Lung (tissue), 12 donors: ENCODE results near the gene SH3RF2. TPM values are rescaled to one million over a fixed set of nuclear protein-coding genes. Genes with fewer than 3 reads are reported as not detected.

ENCODE experiments used
- ATAC-seq: fragments of 200-7000 bp; cut with Tn5 transposase; one replicate; pipeline ENCODE4 v1.9.1; 2020; ENCODE audit warnings: moderate number of reproducible peaks; ENCODE audit not compliant: insufficient read depth, low FRiP score
- DNase-seq, 3 donors: peaks; one replicate each; pipeline ENCODE4 v3.0.0-alpha.2; 2013 to 2017
- H3K27ac ChIP-seq, 2 donors: one replicate each; pipeline ENCODE4 v1.5.1; 2013; ENCODE audit warnings: mild to moderate bottlenecking in 2 of 2, moderate library complexity in 2 of 2, control low read depth in 1 of 2, inconsistent platforms in 1 of 2, low read depth in 1 of 2, low read length in 1 of 2
- H3K27me3 ChIP-seq, 3 donors: one replicate each; pipeline ENCODE4 v1.5.1; 2013; ENCODE audit warnings: low read length in 2 of 3; ENCODE audit not compliant: control insufficient read depth in 3 of 3, insufficient read depth in 3 of 3
- H3K36me3 ChIP-seq, 4 donors: one replicate each; pipeline ENCODE4 v1.5.1; 2013; ENCODE audit warnings: low read length in 4 of 4, mild to moderate bottlenecking in 1 of 4, moderate library complexity in 1 of 4; ENCODE audit not compliant: control insufficient read depth in 4 of 4, insufficient read depth in 4 of 4
- H3K4me1 ChIP-seq, 5 donors: one replicate each; pipeline ENCODE4 v1.5.1; 2013; ENCODE audit warnings: low read length in 5 of 5, mild to moderate bottlenecking in 2 of 5, moderate library complexity in 1 of 5; ENCODE audit not compliant: control insufficient read depth in 5 of 5, insufficient read depth in 5 of 5
- H3K4me3 ChIP-seq: one replicate; pipeline ENCODE4 v1.5.1; 2013; ENCODE audit warnings: mild to moderate bottlenecking, control low read depth, moderate library complexity
- H3K9ac ChIP-seq, 2 donors: one replicate each; pipeline ENCODE4 v1.5.1; 2013; ENCODE audit warnings: low read length in 2 of 2, control low read depth in 1 of 2; ENCODE audit not compliant: insufficient read depth in 1 of 2
- H3K9me3 ChIP-seq, 4 donors: one replicate each; pipeline ENCODE4 v1.5.1; 2013; ENCODE audit warnings: low read length in 3 of 4, mild to moderate bottlenecking in 1 of 4, moderate library complexity in 1 of 4; ENCODE audit not compliant: control insufficient read depth in 4 of 4, insufficient read depth in 3 of 4
- CTCF ChIP-seq: IDR thresholded peaks from 2 replicates; pipeline ENCODE4 v1.5.1; 2012; ENCODE audit warnings: mild to moderate bottlenecking; ENCODE audit errors: control extremely low read depth, extremely low read depth
- WGBS, 2 donors: extraction: QIAGEN DNeasy Blood & Tissue Kit; methylation state at CpG; one replicate each; pipeline ENCODE4 v1.1.7; 2013; 5-methylcytosine and 5-hydroxymethylcytosine counted together
- polyA plus RNA-seq, 2 donors: library from polyadenylated mRNA; stranded (reverse); fragments of 200-250 nt; gene quantifications; one replicate each; pipeline ENCODE4 v1.2.1, GENCODE V29; 2013
- total RNA-seq, 2 donors: library from RNA; depleted of rRNA in 1 of 2; stranded (reverse); fragments of >200 nt in 1 of 2; gene quantifications; one replicate each; pipeline ENCODE4 v1.2.1, GENCODE V29; 2014 to 2021
- donor health status: control.
- donor health status: control.
- donor health status: Bipolar disorder and iron deficiency.
- donor health status: healthy.
- donor health status: DM: yes; HTN: yes; CAD: no.

The SH3RF2 gene
- total and polyA plus RNA-seq, 4 donors: 1.3 to 14.3 (median 5.0) TPM

- 75 to 82% methylated on average over 3 of the region's 3 CpGs for WGBS, 2 donors
- no peaks in the 10 kb centered on the region for H3K36me3 ChIP-seq
- no peak for ATAC-seq
- TF ChIP-seq CTCF: no peak
- H3K27me3 ChIP-seq: peaks cover 0 to 2% (median 0%) of the 10 kb centered on the region in 3 donors
- H3K27ac ChIP-seq: no peak overlapping the region
- no peak overlapping the region for H3K9ac ChIP-seq
- H3K4me1 ChIP-seq: no peaks in the 10 kb centered on the region
- no peak overlapping the region for H3K4me3 ChIP-seq
- no peaks in the 10 kb centered on the region for H3K9me3 ChIP-seq
- no peak for DNase-seq
Measured at GRCh38 chr5:145903113-145903512, 33.3 kb upstream of the SH3RF2 start.

- Histone ChIP-seq H3K9me3 (no peaks in the 10 kb centered on the region), H3K36me3 (no peaks in the 10 kb centered on the region), H3K27ac (no peak overlapping the region), H3K4me1 (no peaks in the 10 kb centered on the region), H3K9ac (no peak overlapping the region), H3K27me3 (peaks cover 0 to 2% (median 0%) of the 10 kb centered on the region in 3 donors), H3K4me3 (no peak overlapping the region)
- WGBS, 2 donors: 67 to 77% methylated on average over 3 of the region's 3 CpGs
- ATAC-seq: no peak
- TF ChIP-seq CTCF: no peak
- DNase-seq: peak in 1 of 3 donors; percentile 25
Measured at GRCh38 chr5:145903867-145904266, 32.5 kb upstream of the SH3RF2 start.

- ATAC-seq: no peak
Measured at GRCh38 chr5:145904743-145905142, 31.6 kb upstream of the SH3RF2 start.

More at GRCh38 chr5:145904743-145905142, 31.6 kb upstream of the SH3RF2 start:
- 87 to 89% methylated on average over 5 of the region's 5 CpGs for WGBS, 2 donors
- H3K4me3 ChIP-seq: no peak overlapping the region
- H3K27me3 ChIP-seq: peaks cover 0 to 4% (median 0%) of the 10 kb centered on the region in 3 donors
- TF ChIP-seq CTCF: no peak
- H3K9me3 ChIP-seq: no peaks in the 10 kb centered on the region
- H3K27ac ChIP-seq: no peak overlapping the region
- DNase-seq: no peak
- no peaks in the 10 kb centered on the region for H3K36me3 ChIP-seq
- no peak overlapping the region for H3K9ac ChIP-seq
- H3K4me1 ChIP-seq: no peaks in the 10 kb centered on the region
